Psoas muscle (tissue), 8 donors: ENCODE measurements around the gene CD9. TPM values are rescaled to one million over a fixed set of nuclear protein-coding genes. Genes with fewer than 3 reads are reported as not detected.

ENCODE experiments used
- ATAC-seq, 4 donors: fragments of 200-7000 bp; cut with Tn5 transposase; one replicate each; pipeline ENCODE4 v1.9.1; 2020; ENCODE audit warnings: moderate library complexity in 3 of 4, mild to moderate bottlenecking in 2 of 4
- DNase-seq, 2 donors: peaks; one replicate each; pipeline ENCODE4 v3.0.0-alpha.2; 2020
- H3K27ac ChIP-seq: fragments of 200-600 bp; one replicate; pipeline ENCODE4 v1.8.0; 2022
- H3K27me3 ChIP-seq, 3 donors: fragments of 200-600 bp in 1 of 3; one replicate each; pipeline versions ENCODE4 v1.6.1 to v1.8.0; 2013 to 2022; ENCODE audit warnings: low read length in 2 of 3, mild to moderate bottlenecking in 2 of 3, moderate library complexity in 1 of 3; ENCODE audit not compliant: insufficient read depth in 3 of 3
- H3K36me3 ChIP-seq, 2 donors: fragments of 200-600 bp in 1 of 2; one replicate each; pipeline versions ENCODE4 v1.6.1 to v1.8.0; 2013 to 2022; ENCODE audit warnings: low read depth in 1 of 2, mild to moderate bottlenecking in 1 of 2, moderate library complexity in 1 of 2; ENCODE audit not compliant: insufficient read depth in 1 of 2
- H3K4me1 ChIP-seq: fragments of 200-600 bp; one replicate; pipeline ENCODE4 v1.8.0; 2022
- H3K4me3 ChIP-seq: fragments of 200-600 bp; one replicate; pipeline ENCODE4 v1.8.0; 2022; ENCODE audit warnings: mild to moderate bottlenecking
- H3K9me3 ChIP-seq: fragments of 200-600 bp; one replicate; pipeline ENCODE4 v1.8.0; 2022
- WGBS, 3 donors: extraction: QIAGEN DNeasy Blood & Tissue Kit; methylation state at CpG; one replicate each; pipeline versions ENCODE4 v1.1.6 to v1.1.7; 2013; 5-methylcytosine and 5-hydroxymethylcytosine counted together
- intact Hi-C, 2 donors: fragments of 100-400 bp; cut with DNase I; formaldehyde crosslinking; loops; one replicate each; pipeline versions ENCODE4 v1.11.0 to v1.14.2; 2022
- polyA plus RNA-seq, 3 donors: library from polyadenylated mRNA; stranded (reverse); fragments of 200-250 nt; gene quantifications; one replicate each; pipeline ENCODE4 v1.2.3, GENCODE V29; 2013
- total RNA-seq, 4 donors: library from RNA; stranded (reverse); fragmentation: NEBNext Ultra II Directional in 2 of 4; extraction: Animal tissue kit (Norgen Biotek cat#: 25700) in 2 of 4; gene quantifications; one replicate each; pipeline versions ENCODE4 v1.2.1 to v1.2.4, GENCODE V29; 2021 to 2023
- TF ChIP-seq, protein P1 (sequence below): fragments of 200-600 bp; IDR thresholded peaks from one replicate; pipeline ENCODE4 v1.8.0; 2022; ENCODE audit warnings: antibody characterized with exemption
- donor health status: healthy with polysubstance abuse.
- donor health status: DM: no; HTN: no; CAD: no; lungs with moderate emphysema.
- donor health status: Bipolar disorder and iron deficiency.
- donor health status: healthy.
- donor health status: DM: yes; HTN: yes; CAD: no.
- donor health status: DM: no; HTN: no; CAD: no.
- donor health status: DM: no; HTN: no; CAD: no.
- donor health status: DM: yes; HTN: yes; CAD: no.

Gene CD9
- total and polyA plus RNA-seq, 7 donors = 23.0 to 90.9 (median 37.4) TPM

DNA sequence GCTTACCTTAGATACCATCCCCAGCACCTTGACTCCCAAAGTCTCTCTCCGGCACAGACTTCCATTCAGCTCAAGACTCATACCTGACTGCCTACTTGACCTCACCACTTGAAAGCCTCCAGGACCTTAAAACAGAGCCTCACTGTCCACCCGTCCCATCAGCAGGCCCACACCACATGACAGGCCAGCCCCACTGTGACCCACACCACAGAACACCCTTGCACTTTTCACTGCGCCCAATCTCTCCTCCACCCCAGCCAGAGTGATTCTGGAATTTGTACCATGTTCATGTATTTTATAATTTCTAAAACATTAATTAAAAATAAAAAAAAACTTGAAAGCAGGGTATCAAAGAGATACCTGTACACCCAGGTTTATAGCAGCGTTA, 82.2 kb downstream of the CD9 start:
- Histone ChIP-seq H3K27ac (no peak overlapping the region), H3K27me3 (no peaks in the 10 kb centered on the region), H3K4me3 (no peak overlapping the region), H3K9me3 (no peaks in the 10 kb centered on the region), H3K4me1 (peaks cover 19% of the 10 kb centered on the region), H3K36me3 (no peaks in the 10 kb centered on the region)
- WGBS, 3 donors = 96 to 97% (median 97%) methylated on average over 4 of the region's 4 CpGs
- ATAC-seq = no peak
- TF ChIP-seq, protein P1, sequence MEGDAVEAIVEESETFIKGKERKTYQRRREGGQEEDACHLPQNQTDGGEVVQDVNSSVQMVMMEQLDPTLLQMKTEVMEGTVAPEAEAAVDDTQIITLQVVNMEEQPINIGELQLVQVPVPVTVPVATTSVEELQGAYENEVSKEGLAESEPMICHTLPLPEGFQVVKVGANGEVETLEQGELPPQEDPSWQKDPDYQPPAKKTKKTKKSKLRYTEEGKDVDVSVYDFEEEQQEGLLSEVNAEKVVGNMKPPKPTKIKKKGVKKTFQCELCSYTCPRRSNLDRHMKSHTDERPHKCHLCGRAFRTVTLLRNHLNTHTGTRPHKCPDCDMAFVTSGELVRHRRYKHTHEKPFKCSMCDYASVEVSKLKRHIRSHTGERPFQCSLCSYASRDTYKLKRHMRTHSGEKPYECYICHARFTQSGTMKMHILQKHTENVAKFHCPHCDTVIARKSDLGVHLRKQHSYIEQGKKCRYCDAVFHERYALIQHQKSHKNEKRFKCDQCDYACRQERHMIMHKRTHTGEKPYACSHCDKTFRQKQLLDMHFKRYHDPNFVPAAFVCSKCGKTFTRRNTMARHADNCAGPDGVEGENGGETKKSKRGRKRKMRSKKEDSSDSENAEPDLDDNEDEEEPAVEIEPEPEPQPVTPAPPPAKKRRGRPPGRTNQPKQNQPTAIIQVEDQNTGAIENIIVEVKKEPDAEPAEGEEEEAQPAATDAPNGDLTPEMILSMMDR = no peak
- DNase-seq = no peak
- intact Hi-C loops = loop anchor here (5.0 kb wide), 2 partner anchors 215 to 295 kb away; no protein-coding TSS in a partner anchor

DNA sequence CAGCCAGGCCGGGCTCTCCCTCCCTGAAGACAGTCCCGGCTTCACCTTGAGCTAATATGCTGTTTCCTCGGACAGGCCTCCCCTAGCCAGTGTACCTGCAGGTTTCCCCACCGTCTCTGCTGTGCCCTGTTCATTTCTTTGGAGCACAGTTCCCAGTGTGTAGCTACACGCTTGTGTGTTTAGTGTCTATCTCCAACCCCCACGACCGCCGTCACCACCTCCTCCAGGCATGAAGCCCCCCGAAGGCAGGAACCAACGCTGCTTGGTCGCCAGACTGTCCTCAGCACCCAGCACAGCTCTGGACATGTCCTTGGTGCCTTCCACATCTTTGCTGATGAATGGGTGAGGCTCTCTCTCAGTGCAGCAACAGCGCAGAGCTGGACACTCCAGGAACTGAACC, 84.1 kb downstream of the CD9 start:
- 86 to 93% (median 86%) methylated on average over 12 of the region's 12 CpGs for WGBS, 3 donors

DNA sequence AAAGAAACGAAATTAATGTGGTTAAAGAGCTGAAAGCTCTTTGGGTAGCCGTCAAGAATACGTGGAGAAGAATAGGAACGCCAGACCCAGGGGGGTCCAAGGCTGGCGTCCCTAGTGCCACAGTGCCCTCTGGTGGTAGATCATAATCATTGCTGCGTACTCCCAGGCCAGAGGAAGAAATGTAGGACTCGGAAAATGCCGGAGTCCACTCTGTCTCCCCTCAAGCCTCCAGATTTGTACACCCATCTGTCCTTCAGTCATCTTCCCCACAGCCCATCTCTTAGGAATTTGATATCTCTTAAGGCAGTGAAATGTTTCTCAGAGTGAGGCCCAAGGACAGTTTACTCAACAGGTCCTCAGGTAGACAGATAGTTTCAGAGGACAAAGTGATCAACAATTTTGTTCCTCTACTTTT, 84.9 kb downstream of the CD9 start:
- intact Hi-C loops = no loop called here
- DNase-seq (peak; percentile 36 to 69), ATAC-seq (peak; percentile 78 to 94 (median 84))
- TF ChIP-seq, protein P1 = peak; percentile 96
- H3K9me3 ChIP-seq = no peaks in the 10 kb centered on the region
- H3K4me3 ChIP-seq = no peak overlapping the region
- WGBS, 3 donors = 1 to 6% (median 3%) methylated on average over 8 of the region's 8 CpGs
- no peaks in the 10 kb centered on the region for H3K36me3 ChIP-seq
- no peaks in the 10 kb centered on the region for H3K27me3 ChIP-seq
- no peak overlapping the region for H3K27ac ChIP-seq
- H3K4me1 ChIP-seq = peaks cover 11% of the 10 kb centered on the region

More for the DNA sequence above, 84.1 kb downstream of the CD9 start:
- intact Hi-C loops = loop anchor here (1.0 to 5.0 kb wide), 3 partner anchors 217 to 297 kb away; no protein-coding TSS in a partner anchor
- DNase-seq (no peak), ATAC-seq (no peak)
- H3K4me3 ChIP-seq = no peak overlapping the region
- no peaks in the 10 kb centered on the region for H3K9me3 ChIP-seq
- peaks cover 19% of the 10 kb centered on the region for H3K4me1 ChIP-seq
- no peak overlapping the region for H3K27ac ChIP-seq
- no peaks in the 10 kb centered on the region for H3K36me3 ChIP-seq
- TF ChIP-seq, protein P1 = no peak
- no peaks in the 10 kb centered on the region for H3K27me3 ChIP-seq

DNA sequence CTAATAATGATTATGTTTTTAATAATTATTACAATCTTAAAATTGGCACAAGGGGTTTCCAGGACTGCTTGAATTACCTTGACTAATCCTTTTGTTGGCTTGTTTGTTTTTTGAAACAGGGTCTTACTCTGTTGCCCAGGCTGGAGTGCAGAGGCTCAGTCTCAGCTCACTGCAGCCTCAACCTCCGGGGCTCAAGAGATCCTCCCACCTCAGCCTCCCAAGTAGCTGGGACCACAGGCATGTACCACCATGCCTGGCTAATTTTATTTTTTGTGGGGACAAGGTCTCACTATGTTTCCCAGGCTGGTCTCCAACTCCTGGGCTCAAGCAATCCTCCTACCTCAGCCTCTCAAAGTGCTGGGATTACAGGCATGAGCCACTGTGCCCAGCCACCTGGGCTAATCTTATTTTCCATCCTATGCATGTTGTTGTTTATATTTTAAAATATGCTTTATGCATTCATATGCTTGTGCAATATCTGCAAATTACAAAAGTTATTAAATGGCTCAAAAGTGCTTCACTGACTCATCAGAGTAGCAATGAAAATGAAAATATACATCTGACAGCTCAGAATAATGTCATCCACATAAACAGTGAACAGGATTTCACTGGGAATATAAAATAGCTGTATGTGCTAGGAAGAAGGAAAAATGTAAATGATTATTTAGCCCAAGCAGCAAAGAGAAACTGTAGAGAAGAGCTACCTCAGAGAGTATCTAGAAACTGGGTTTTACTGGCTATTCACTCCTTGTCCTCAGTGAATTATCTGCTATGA, 85.5 kb downstream of the CD9 start:
- ATAC-seq = no peak
- Histone ChIP-seq H3K27me3 (no peaks in the 10 kb centered on the region), H3K4me1 (peaks cover 8% of the 10 kb centered on the region), H3K27ac (no peak overlapping the region), H3K9me3 (no peaks in the 10 kb centered on the region), H3K4me3 (no peak overlapping the region), H3K36me3 (no peaks in the 10 kb centered on the region)
- TF ChIP-seq, protein P1 = no peak
- 42 to 58% (median 53%) methylated on average over 1 of the region's 1 CpG for WGBS, 3 donors
- intact Hi-C loops = no loop called here
- no peak for DNase-seq

Other genes with a start within 250 kb of the CD9 start
- gene VWF, start 75.7 kb upstream of the CD9 start, total RNA-seq = 100 to 1,000 TPM in 3 of 4 donors, 10 to 100 TPM in 1; 99.3 to 206 (median 145) TPM
- gene VWF, start 75.7 kb upstream of the CD9 start, polyA plus RNA-seq = 100 to 1,000 TPM in 1 of 3 donors, 10 to 100 TPM in 2; 49.6 to 122 (median 78.1) TPM
- not detected for gene PLEKHG6, start 110.3 kb downstream of the CD9 start, total RNA-seq
- under 1 TPM in 2 of 3 donors, not detected in 1; 0.20 to 0.39 TPM for gene PLEKHG6, start 110.3 kb downstream of the CD9 start, polyA plus RNA-seq
- gene TNFRSF1A, start 141.7 kb downstream of the CD9 start, total RNA-seq = 100 to 1,000 TPM in 3 of 4 donors, 10 to 100 TPM in 1; 38.8 to 224 (median 127) TPM
- 100 to 1,000 TPM in 1 of 3 donors, 10 to 100 TPM in 2; 53.7 to 117 (median 65.4) TPM for gene TNFRSF1A, start 141.7 kb downstream of the CD9 start, polyA plus RNA-seq
- under 1 TPM; 0.30 to 0.57 (median 0.48) TPM for gene SCNN1A, start 175.2 kb downstream of the CD9 start, total RNA-seq
- under 1 TPM; 0.03 to 0.39 (median 0.31) TPM for gene SCNN1A, start 175.2 kb downstream of the CD9 start, polyA plus RNA-seq
- 10 to 100 TPM; 23.7 to 38.6 (median 34.1) TPM for gene LTBR, start 183.8 kb downstream of the CD9 start, total RNA-seq
- gene LTBR, start 183.8 kb downstream of the CD9 start, polyA plus RNA-seq = 10 to 100 TPM; 15.3 to 38.8 (median 34.5) TPM
- under 1 TPM in 2 of 4 donors, not detected in 2; 0.28 to 0.29 TPM for gene CD27, start 244.6 kb downstream of the CD9 start, total RNA-seq
- gene CD27, start 244.6 kb downstream of the CD9 start, polyA plus RNA-seq = under 1 TPM in 1 of 3 donors, not detected in 2; 0.10 TPM